GM19035 (cell line): ENCODE results near the gene SH2B2.
"Not testable (repeated sequence)": the region's sequence is repeated elsewhere in the genome, so short reads cannot be mapped to it uniquely, and the experiment has no call there.

Experiments
- ATAC-seq: cut with Tn5 transposase; IDR thresholded peaks from one replicate; pipeline ENCODE4 v1.9.1; 2021; ENCODE audit not compliant: unreplicated experiment

SH2B2 gene

GRCh38 chr7:102285540-102286236, 980 bp upstream of the SH2B2 start:
- no peak for ATAC-seq

GRCh38 chr7:102287111-102287980, 678 bp downstream of the SH2B2 start:
- ATAC-seq = peak; percentile 29

- no peak for ATAC-seq
Observed at GRCh38 chr7:102287981-102288278, 1.3 kb downstream of the SH2B2 start.

DNA sequence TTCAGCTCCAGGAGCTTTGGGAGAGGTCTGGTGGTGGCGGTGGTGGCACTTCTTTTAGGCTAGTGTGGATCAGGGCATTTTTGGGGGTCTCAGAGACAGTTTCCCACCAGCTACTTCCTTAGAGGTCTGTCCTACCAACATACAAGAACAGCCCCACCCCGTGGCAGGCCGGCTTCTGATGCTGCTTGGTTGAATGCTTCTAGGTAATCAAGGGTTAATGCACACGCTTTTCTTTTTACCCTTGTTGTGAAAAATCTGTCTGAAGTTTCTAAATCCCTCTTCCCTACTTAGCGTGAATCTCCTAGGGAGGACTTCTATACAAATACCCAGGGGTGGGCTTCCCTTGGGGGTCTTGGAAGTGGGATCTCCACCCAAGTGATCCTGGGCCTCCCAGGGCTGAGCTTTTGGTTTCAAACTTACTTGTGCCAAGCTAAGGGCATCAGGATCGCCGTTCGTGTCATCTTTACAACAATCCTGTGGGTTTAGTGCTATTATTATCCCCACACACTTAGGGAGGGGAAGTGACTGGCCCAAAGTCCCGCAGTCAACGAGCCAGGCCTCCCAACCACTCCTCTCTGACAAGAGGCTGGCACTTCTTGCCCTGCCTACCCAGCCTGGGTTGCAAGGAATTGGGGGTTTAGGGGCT, 1.7 kb downstream of the SH2B2 start:
- no peak for ATAC-seq

GRCh38 chr7:102289057-102289456, 2.4 kb downstream of the SH2B2 start:
- no peak for ATAC-seq

DNA sequence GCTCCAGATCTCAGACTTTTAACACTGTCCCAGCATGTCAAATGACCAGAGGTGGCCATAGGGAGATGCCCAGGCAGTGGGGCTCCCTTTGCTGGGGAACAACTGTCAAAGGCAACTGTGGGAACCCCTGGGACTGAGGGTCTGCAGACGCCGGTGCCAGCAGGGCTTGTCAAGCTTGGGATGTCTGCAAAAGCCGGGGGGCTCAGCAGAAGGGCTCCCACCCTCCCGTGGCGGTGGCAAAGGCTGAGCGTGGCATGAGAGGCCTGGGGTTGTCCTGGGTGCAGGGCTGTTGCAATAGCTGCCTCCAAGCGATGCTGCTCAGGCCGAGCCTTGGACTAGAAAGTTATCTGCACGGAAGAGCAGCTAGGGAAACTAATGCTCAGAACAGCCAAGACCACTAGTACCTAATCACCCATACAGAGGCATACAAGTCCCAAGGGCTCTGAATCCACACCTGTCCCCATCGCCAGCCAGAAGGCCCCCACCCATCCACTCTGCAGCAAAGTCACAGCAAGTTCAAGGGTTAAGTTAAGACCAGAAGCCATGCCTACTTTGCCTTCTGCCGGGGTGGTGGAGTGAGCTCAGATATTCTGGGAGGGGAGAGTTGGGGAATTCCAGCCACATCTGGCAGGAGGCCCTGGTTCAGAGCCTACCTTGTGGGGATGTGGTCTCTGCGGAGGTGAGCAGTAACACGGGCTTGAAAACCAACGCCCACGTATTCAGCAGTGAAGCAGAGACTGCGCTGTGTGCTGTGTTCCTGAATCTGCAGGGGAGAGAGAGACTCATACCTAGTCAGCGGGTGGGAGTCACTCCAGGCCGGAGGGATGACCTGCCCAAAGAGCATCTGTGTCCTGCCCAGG, 4.6 kb downstream of the SH2B2 start:
- ATAC-seq = peak; percentile 44

DNA sequence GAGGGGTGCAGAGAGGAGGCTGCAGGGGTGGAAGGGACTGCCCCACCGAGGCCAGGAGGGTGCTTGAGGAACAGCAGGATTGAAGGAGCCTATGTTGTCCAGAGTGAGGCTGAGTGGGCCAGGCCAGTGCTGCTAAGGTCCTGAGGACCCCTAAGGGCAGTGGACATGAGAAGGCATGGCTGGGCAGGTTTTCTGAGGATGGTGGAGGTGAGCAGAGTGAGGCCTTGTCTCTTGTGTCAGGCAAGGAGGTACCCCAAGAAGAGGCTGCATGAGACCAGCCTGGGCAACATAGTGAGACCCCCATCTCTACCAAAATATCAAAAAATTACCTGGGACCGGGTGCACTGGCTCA, 5.2 kb downstream of the SH2B2 start:
- no peak for ATAC-seq

- ATAC-seq = no peak
Observed at GRCh38 chr7:102292813-102293798, 6.4 kb downstream of the SH2B2 start.

DNA sequence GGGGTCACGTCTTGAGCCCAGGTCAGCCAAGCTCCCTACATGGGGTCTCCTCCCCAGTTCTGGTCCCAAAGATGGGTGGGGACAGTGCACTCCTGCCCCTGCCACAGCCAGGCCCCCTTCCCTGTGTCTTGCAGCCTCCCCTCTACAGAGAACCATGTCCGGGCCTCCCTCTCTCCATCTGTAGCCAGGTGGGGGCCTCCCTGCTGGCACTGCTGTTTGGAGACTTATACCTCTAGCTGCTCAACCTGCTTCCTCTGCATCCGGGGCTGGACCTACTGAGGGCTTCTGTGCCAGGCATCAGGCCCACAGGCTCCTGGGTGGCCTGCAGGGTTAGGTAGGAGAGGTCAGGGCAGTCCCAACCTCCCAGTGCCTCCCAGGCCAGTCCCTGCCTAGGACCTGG, 7.9 kb downstream of the SH2B2 start:
- ATAC-seq = no peak

GRCh38 chr7:102295346-102296178, 8.9 kb downstream of the SH2B2 start:
- ATAC-seq = no peak

- ATAC-seq = no peak
Observed at GRCh38 chr7:102296179-102296438, 9.4 kb downstream of the SH2B2 start.

DNA sequence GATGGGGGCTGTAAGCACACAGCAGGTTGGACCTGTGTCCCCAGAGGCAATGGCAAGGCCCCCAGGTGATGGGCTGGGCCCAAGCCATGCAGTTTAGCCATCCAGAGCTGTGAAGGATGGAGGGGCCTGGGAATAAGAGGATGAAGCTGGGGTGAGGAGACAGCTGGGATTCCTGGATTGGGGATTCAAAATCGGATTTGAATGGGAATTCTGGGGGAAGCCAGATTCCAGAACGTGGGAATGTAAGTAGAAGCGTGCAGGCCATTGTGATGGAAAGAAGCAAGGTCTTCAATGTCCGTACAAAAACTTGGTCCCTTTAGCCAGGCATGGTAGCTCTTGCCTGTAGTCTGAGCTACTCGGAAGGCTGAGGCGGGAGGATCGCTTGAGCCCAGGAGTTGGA, 9.8 kb downstream of the SH2B2 start:
- no peak for ATAC-seq

- ATAC-seq = no peak
Observed at GRCh38 chr7:102297487-102298218, 11.0 kb downstream of the SH2B2 start.

DNA sequence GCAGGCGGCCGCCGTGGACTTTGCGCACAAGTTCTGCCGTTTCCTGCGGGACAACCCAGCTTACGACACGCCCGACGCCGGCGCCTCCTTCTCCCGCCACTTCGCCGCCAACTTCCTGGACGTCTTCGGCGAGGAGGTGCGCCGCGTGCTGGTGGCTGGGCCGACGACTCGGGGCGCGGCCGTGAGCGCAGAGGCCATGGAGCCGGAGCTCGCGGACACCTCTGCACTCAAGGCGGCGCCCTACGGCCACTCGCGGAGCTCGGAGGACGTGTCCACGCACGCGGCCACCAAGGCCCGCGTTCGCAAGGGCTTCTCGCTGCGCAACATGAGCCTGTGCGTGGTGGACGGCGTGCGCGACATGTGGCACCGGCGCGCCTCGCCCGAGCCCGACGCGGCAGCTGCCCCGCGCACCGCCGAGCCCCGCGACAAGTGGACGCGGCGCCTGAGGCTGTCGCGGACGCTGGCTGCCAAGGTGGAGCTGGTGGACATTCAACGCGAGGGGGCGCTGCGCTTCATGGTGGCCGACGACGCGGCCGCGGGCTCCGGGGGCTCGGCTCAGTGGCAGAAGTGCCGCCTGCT, 14.1 kb downstream of the SH2B2 start:
- no peak for ATAC-seq

GRCh38 chr7:102301367-102301766, 14.7 kb downstream of the SH2B2 start:
- ATAC-seq = not testable (repeated sequence)

DNA sequence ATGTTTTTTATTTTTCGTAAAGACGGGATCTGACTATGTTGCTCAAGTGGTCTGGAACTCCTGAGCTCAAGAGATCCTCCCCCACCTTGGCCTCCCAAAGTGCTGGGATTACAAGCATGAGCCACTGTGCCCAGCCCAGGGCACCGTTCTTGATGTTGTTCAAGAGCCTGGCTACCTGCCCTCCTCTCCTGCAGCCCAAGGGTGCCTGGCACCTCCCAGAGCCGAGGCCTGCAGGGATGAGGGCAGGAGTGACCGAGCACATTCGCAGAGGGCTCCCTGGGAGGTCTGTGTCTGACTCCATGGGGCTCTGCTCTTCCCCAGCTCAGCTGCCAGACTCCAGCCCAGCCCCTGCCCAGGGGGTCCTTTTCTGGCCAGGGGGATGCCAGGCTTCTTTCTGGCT, 15.4 kb downstream of the SH2B2 start:
- no peak for ATAC-seq

GRCh38 chr7:102303669-102304422, 17.2 kb downstream of the SH2B2 start:
- ATAC-seq = no peak

GRCh38 chr7:102304668-102305067, 18.0 kb downstream of the SH2B2 start:
- ATAC-seq = no peak
